PC-3 (cell line): Measurements from ENCODE around the gene ABCG4.

Experiments
- EZH2 ChIP-seq: fragments of 300-600 bp; sonication (generic); IDR thresholded peaks from one replicate; pipeline ENCODE4 v1.6.1; 2017; ENCODE audit warnings: antibody characterized with exemption, mild to moderate bottlenecking, low read length; ENCODE audit not compliant: unreplicated experiment
- TF ChIP-seq, protein P1 (sequence below): fragments of 300-600 bp; sonication (generic); conservative IDR thresholded peaks from 2 replicates; pipeline ENCODE4 v1.5.1; 2017; ENCODE audit warnings: antibody characterized with exemption, low read depth, mild to moderate bottlenecking, low read length

DNA sequence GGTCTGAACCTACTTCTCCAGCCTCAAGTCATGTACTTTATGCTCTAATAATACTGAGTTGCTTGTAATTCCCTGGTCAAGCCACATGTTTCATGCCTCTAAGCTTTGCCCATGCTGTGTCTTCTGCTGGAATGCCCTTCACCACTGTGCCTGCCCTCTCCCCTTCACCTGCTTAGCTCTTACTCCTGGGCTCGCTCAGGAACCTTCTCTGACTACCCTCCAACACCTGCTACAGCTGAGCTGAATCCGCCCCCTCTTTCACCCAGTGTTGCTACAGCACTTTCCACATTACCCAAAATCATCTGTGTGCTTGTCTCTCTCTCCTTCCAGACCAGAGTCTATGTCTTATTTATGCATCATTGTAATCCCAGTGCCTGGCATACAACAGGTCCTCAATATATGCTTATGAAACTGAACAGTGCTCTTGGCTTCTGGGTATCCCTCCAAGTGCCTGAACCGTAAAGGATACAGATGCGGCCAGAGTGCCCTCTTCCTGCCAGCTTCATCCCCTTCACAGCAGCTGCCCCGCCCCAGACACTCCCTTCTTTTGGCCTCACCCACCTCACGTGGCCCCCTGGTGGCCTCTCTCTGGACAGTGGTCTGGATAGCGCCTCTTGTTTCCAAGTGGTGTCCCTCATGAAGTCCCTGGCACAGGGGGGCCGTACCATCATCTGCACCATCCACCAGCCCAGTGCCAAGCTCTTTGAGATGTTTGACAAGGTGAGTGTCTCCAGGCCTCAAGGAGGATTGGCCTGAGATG lies 7.1 kb downstream of the ABCG4 start:
- TF ChIP-seq, protein P1, sequence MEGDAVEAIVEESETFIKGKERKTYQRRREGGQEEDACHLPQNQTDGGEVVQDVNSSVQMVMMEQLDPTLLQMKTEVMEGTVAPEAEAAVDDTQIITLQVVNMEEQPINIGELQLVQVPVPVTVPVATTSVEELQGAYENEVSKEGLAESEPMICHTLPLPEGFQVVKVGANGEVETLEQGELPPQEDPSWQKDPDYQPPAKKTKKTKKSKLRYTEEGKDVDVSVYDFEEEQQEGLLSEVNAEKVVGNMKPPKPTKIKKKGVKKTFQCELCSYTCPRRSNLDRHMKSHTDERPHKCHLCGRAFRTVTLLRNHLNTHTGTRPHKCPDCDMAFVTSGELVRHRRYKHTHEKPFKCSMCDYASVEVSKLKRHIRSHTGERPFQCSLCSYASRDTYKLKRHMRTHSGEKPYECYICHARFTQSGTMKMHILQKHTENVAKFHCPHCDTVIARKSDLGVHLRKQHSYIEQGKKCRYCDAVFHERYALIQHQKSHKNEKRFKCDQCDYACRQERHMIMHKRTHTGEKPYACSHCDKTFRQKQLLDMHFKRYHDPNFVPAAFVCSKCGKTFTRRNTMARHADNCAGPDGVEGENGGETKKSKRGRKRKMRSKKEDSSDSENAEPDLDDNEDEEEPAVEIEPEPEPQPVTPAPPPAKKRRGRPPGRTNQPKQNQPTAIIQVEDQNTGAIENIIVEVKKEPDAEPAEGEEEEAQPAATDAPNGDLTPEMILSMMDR: peak; percentile 58; the same call in 1 of the 2 replicates
- no peak for TF ChIP-seq EZH2
